Activated naive CD4-positive, alpha-beta T cell treated with anti-CD3 and anti-CD28 coated beads, Interleukin-2, amount 50 U/mL, for 16 hours (primary cell): ENCODE measurements around the gene RHOG.
"Not testable (repeated sequence)": the region's sequence is repeated elsewhere in the genome, so short reads cannot be mapped to it uniquely, and the experiment has no call there.

Experiments
- DNase-seq: peaks from one replicate; pipeline ENCODE4 v3.0.0-alpha.2; 2020

The RHOG gene

DNA sequence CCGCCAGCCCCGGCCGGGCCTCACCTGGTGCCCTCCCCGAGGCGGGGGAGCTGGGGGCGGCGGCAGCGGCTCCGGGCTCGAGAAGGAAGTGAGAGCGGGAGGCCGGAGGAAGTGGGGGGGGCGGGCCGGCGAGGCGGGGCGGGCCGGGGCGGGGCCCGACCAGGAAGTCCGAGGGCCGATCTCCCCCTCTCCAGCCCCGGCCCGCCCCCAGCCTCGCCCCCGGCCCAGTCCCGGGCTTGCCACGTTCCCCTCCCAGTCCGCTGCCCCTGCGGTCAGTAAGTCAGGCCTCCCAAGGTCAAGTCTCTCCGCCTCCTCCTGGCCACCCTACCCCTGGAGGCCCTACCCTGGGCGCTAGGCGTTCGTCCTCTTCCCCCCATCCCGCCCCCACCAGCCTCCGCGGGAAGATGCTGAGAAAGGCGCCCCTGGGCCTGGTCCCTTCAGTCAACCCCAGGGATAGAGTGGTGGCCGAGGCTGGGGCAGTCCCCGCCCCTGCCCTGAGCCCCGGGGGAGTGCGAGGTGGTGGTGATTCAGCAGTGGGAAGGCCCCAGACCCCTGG, at the start of gene RHOG:
Gene RHOG (minus strand): TSS at position 90 of the 556 bp plus-strand sequence. CDS start 12,821 bp downstream, outside the sequence.
- DNase-seq: peak; percentile 63

DNA sequence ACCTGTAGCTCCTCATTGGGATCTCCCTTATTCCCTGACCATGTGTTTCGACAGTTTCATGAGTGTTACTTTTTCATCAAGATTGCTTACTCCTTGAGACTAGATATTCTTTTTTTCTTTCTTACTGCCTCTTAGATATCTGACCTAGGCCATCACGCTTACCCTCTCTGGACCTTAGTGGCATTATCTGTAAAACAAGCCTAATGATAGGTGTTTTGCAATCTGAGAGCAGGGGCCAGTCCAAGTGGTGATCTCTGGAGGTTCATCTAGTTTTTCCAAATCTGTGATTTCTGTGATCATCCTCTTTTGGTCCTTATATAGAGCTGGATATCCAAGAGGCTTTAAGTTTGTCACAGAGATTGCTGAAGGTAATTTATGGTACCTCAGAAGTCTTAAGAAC, 49.3 kb upstream of the RHOG start:
- DNase-seq: no peak

DNA sequence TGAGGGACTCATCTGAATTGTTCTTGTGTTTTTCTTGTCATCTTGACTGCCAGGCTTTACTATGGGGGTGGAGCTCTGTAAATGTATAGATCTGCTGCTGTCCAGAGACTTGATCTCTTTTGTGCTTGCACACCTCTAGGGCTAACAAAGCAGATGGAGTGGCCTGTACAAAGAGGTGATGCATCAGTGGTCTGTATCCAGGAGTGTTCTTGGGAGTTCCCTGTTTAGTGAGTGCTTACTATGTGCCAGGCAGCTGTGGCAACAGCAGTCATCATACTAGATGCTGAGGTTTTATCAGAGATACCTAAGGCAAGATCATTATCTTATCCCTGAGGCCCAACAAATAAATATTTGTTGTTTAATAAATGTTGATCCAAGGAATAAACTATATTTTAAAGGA, 48.1 kb upstream of the RHOG start:
- no peak for DNase-seq

DNA sequence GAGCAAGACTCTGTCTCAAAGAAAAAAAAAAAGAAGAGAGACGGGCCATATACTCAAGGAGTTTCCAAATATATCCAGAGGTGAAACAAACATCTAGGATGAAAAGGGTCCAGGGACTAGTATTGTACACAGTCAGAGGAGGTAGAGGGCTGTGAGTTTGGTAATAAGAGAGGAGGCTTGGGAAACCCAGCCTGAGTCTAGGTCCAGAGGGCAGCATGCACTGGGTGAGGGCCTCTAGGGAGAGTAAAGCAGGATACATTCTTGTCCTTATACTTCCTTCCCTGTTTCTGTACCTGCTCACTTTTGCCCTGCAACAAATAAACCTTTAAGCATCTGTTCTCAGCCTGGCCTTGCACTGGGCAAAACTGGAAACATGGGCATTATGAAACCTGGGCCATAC, 46.2 kb upstream of the RHOG start:
- no peak for DNase-seq

DNA sequence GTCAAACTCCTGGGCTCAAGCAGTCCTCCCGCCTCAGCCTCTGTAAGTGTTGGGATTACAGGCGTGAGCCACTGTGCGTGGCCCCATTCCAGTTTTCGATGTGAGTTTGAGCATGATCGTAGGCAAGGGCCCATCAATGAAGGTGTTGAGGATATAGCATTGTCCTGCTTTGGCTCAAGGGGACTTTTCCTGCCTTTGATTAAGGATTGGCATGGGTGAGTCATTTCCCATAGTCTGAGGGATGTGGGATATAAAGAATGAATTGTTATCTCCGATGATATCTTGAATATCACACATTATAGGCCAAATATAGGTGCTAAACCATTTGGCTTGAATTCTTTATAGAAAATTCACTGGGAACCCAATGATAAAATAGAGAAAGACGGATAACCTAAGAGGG, 45.1 kb upstream of the RHOG start:
- DNase-seq: no peak

DNA sequence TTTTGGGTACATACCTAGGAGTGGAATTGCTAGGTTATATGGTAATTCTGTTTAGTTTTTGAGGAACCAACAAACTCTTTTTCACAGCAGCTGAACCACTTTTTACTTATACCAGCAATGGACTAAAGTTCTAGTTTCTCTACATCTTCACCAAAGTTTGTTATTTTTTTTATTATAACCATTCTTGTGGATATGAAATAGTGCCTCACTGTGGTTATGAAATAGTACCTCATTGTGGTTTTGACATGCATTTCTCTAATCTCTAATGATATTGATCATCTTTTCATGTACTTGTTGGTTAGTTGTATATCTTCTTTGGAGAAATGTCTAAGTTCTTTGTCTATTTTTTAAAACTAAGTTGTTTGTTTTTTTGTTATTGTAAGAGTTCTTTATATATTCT, 41.9 kb upstream of the RHOG start:
- no peak for DNase-seq

DNA sequence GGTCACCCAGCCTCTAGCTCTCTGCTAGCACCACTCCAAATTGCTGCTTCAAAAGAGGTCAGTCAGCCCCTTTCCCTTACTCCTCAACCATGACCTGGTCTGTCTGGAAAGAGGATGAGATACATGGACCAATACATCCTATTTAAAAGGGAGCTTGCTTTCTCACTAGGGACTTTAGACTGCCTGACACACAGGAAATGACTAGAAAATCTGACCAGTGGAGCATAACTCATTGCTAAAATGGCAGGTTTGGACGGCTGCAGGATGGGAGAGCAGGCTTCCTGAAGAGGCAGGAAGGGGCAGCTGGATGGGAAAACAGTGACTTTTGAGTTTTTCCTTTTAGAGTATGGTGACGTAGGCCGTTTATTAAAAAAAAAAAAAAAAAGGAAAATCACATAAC, 40.0 kb upstream of the RHOG start:
- DNase-seq: no peak

DNA sequence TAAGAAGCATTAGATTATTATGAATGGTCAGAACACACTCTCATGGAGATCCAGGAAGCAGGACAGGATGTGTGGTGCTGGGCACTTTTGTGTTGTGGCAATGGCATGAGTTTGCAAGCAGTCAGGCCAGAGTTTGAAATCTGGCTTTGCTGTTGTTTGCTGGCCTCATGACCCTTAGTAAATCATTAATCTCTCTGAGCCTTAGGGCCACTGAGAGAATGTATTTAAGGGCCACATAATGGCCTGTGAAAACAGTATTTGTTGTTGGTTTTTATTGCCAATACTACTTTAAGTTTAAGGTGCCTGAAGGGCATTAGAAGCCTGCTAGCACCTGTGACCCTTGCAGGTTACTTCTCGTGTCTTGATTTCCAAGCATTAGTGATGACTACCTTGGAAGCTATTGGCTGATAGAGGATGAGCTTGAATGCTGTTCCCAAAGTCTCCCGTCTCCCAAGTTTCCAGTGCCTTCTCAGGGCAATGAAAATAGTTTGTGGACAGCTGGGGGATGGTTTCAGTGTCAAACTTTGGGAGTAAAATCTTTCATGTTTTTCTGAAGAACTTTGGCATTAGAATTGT, 39.3 kb upstream of the RHOG start:
- DNase-seq: no peak

DNA sequence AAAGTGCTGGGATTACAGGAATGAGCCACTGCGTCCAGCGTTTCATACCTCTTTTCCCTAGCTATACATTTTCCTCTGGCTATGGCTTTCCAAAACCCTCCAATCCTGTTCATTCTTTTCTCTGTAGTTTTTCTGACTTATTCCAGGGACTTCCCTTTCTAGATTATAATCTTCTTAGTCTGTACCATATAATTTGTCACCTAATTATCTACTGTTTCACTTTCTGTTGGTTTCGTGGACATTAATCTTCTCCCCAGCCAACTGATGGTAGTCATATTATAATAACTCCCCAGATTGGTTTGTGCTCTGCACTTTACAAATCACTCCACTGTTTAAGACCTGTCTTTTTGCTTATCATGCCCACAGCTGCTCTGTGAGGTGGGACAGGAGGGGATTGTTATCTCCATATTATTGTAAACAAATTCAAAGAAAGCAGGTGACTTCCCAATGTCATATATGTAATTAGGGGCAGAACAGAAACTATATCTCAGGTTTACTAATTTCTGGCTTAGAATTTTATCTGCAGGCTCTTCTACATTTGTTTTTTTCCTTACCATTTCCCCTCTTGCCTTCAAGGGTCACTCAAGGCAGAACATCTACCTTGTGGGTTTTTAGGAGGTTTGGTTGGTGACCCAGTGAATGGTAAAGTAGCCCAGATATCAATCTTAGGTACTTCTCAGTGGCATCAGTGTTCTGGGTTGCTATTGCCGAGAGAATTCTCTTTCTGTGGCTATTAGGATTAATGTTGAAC, 38.6 kb upstream of the RHOG start:
- no peak for DNase-seq

DNA sequence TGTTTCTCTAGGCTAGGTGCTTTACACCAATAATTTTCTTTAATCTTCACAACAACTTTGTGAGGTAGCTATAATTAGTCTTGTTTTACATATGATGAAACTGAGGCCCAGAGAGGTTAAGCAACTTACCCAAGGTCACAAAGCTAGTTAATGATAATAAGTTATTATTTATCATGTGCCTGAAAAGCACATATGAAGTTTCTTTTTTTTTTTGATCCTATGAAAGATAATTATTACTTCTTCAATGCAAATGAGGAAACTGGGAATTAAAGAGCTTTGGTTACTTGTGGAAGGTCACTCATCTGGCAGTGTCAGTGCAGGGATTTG, 37.5 kb upstream of the RHOG start:
- DNase-seq: no peak

DNA sequence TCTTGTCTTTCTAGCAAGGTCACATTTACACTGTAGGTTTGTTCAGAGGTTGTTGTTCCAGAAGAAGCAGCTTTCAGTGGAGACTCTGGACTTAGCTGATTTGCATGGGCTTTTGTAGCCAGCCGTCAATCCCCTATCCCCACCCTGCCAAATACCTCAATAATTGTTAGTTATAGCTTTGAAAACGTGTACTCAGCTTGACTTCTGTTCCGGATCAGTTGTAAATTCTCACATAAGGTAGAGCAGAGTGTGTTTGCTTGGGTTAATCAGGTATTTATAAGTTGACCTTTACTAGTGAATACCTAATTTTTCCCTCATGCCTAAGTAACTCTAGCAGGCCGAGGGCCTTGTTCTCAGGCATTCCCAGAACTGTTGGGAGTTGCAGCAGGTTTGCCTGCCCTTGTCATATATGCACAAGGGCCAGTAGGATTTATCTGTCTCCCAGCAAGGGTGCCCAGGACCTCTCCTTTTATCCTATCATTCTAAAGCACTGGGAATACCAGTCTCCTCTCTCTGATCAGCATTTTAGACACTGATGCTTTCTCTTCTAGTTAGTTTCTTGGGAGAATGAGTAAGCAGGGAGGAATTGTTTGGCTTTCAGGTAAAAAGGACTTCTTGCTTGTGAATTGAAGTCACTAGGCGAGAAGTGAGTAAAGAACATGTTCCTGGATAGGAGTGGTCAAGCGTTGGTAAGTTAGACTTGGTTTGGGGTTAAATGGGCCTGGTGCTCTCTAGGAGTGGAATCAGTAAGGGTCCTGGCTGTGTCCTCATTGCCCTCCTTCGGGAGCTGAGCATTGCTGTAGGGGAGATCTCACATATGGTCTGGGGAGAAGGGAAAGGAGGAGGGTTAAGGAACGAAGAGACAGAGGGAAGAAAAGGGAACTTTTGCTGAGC, 36.9 kb upstream of the RHOG start:
- no peak for DNase-seq

DNA sequence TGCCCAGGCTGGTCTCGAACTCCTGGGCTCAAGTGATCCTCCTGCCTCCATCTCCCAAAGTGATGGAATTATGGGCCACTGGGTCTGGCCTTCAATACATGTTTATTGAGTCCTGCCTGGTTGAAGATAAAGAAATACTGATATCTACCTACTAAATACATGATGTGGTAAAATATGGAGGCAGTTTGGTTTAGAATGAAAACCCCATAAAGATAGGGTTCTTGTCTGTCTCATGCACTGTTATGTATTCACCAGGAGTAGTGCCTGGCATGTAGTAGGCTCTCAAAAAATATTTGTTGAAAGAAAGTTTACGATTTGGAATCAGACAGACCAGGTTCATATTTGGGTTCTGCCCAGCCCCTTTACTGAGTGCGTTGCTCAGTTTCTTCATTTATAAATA, 35.9 kb upstream of the RHOG start:
- no peak for DNase-seq

DNA sequence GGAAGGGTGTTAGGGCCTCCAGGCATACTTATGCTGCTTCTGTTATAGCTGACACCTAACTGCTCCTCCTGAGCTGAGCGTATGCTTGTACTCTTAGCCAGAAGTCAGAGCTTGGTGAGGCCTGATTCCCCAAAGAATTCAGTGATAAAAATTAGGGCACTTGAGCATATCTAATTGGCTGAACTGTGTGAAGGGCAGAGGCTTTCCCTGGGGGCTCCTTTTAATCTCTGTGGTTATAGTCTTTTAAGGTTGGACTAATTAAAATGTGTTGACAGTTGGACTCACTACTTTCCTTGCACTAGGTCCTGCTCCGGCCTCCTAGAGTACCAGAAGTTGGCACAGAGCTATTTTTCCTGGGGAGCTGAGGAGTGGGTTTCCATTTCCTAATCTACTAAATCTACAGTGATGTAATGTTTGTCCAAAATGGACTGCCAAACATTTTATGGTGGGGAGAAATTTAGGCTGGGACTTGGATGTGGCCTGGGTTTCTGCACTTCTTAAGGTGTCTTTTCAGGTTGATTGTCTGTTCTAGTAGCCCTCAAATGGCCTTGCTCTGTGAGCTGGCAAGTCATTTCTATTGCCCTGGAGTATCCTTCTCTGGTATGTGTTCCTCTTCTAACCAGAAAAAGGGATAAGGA, 33.1 kb upstream of the RHOG start:
- DNase-seq: no peak

DNA sequence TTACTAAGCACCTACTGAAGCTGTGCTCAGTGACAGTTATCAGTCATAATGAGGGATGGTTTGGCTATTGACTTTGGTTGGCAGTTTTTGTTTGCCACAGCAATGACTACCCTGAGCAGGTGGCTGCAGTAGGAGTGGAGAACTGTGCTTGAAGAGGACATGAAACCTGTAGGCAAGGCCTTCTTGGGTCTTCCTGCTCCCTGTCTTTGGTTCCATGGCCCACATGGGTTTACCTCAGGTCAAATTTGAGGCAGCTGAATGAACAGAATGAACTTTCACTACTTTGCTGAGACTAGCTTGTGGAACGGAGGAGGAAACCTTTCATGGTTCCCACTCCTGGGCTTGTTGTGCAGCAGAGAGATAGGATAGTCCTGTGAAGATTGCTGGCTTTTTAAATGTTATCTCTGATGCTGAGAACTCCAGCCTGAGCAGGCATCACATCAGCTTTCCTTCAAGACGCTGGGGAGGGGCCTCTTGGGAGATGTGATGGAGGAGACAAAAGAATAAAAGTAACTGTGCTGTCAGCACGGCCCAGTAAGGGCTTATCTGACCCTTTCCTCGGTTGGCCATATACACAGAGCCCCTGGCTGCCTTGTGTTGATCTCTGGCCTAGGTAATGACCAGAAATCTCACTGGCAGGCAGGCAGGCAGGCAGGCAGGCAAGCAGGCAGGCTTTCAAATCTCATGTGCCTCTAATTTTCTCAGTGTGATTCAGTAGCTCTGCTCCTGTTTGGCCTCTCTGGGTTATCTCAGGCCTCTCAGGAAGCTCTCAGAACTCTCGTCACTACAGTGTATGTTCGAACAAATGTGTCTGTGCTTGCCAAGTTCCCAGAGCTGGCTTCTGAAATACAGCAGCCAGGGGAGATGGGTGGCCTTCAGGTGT, 26.7 kb upstream of the RHOG start:
- no peak for DNase-seq

DNA sequence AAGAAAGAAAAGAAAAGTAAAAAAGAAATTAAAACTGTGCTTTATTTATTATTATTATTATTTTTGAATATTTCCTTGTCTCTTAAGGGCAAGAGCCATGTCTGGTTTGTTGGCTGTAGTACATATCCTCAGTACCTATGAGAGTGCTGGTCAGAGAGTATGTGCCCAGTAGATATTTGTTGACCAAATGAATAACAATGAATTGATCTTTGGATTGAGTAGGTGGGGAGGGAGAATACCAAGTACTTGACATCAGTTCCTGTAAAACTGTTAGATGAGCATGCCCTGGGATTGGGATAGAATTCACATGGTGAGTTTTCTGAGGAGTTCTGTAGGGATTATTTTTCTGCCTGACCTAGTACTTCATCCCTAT, 26.1 kb upstream of the RHOG start:
- DNase-seq: no peak

DNA sequence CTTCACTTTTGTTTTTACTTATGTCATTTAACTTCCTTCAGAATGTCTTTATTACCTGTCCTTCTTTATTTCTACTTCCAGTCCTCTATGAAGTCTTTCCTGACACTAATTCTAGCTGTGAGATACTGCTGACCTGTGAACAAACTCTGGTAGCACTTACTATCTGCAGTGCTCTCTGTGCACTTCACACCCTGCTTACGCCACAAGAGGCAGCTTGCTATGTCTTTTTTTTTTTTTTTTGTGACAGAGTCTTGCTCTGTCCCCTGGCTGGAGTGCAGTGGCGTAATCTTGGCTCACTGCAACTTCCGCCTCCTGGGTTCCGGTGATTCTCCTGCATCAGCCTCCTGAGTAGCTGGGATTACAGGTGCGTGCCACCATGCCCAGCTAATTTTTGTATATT, 25.4 kb upstream of the RHOG start:
- DNase-seq: no peak

DNA sequence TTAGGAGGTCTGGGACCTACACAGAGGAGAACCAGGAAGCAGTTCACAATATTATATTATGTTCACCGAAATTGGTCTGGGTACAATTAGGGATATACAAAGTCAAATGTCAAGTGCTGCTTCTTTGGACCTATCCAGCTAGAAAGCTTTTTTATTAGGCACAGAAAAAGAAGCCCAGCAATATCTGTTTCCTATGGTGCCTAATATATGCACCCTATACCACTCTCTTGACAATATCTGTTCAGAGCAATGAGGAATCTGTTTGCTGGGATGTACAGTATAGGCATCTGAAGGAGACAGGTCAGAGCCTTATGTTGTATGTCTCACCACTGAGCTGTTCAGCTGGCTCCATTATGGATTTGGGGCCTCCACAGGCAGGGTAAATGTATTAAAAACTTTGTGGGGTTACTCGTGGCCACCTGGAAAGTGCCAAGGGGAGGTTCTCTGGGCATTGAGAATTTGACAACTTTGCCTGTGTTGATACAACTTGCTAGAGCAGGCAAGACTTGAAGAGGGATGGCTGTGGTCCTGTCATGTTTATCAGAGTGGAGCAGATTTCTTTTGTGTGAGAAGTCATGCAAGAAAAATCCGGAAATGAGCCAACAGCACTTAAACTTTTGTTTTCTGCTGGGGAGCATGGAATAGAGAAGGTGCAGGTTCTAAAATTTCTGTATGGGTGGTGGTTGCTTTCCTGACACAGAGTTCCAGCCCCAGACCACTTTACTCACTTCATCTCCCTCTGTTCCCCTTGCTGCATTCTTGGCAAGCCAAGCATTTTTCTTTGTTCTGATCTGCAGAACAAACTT, 24.8 kb upstream of the RHOG start:
- no peak for DNase-seq

DNA sequence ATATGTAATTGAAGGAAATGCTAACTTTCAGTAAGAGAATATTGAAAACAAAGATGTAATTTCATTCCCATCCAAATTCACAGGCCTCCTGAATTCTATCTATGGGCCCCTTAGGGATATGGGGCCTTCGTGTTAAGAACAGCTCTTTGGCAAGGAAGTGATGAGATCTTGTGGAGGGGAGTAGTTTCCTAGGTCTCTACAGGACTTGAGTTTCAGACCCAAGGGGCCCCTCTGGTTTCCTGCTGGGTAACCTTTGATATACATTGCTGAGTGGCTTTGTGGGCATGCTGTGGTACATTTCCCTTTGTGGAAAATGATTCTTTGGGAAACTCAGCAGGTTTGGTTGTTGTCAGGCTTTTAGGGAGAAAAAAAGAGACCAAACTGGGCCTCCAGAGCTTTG, 20.9 kb upstream of the RHOG start:
- no peak for DNase-seq

DNA sequence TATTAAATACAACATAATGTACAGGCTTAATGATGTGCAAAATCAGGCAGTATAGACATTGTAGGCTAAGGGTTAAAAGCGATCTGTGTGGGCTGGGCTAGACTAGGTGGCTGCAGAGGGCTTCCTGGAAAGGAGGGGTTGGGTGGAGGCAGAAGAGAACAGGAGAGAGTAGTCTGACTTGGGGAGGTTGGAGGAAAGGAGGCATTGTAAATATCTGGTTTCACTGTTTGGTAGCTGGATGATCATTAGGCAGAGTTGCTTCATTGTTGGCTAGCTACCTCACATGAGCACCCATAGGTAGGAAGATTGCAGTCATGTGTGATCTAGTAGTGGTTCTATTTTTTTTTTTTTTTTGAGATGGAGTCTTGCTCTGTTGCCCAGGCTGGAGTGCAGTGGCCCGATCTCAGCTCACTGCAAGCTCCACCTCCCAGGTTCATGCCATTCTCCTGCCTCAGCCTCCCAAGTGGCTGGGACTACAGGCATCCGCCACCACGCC, 20.2 kb upstream of the RHOG start:
- DNase-seq: not testable (repeated sequence)

DNA sequence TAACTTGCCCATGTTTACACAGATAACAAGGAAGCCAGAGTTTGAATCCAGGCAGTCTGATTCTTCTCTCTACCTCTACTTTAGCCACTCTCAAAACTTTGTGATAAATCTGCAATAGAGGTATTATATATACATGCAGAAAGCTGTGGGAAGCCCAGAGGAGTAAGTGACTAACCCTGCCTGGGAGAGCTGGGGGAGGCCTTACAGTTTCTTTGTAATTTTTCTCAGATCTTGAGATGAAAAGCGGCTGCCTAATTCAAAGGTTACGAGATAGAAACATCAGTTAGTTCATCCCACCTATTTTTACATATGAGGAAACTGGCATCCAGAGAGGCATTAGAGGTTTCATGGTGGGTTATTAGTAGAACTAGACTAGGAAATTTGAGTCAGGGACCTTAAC, 19.6 kb upstream of the RHOG start:
- peak; percentile 66 for DNase-seq

DNA sequence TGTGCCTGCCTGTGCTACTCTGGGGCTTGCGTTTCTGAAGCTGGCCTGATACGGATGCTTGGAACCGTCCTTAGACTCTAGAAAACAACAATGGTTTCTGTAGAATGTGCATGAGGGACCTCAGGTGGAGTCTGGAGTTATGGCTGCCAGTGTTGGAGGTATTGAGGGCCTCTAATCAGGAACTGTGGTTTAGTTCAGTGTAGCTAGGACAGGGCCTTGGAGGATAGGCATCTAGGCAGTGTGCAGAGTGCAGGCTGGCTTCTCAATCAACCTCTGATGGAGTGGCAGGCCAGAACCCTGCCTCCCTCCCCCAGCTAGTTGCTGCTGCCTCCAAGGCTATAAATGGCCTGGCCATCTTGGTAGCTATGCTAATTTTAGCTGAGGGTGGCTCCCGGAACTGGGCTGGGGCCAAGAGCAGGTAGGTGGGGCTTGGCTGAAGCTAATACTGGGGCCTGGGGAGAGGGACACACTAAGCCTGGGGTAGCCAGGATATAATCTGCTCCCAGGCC, 18.7 kb upstream of the RHOG start:
- DNase-seq: no peak
